Measurements from ENCODE around the gene NBPF26.
"Not testable (repeated sequence)": the region's sequence is repeated elsewhere in the genome, so short reads cannot be mapped to it uniquely, and the experiment has no call there.

The NBPF26 gene

DNA sequence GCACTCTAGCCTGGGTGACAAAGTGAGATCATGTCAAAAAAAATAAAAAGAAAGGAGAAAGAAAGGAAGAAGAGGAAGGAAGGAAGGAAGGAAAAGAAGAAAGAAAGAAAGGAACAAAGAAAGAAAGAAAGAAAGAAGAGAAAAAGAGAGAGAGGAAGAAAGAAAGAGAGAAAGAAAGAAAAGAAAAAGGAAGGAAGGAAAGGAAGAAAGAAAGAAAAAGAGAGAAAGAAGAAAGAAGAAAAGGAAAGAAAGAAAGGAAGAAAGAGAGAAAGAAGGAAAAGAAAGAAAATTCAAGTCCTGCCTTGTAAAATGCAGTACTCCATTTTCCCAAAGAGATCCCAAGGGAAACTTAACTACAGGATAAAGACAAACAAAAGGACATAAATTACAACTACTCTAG is 154.5 kb downstream of the NBPF26 start:
- not testable (repeated sequence) for H3K4me1 ChIP-seq (ENCODE audit: control insufficient read depth, insufficient read depth, low read length); H3K27ac ChIP-seq (ENCODE audit: low read depth, low read length); H3K4me3 ChIP-seq (ENCODE audit: low read depth, low read length); H3K9ac ChIP-seq (ENCODE audit: low read length); H3K9me3 ChIP-seq (ENCODE audit: control insufficient read depth, insufficient read depth, low read depth, low read length); H3K36me3 ChIP-seq (ENCODE audit: control insufficient read depth, insufficient read depth, low read length); H3K27me3 ChIP-seq (ENCODE audit: control insufficient read depth, insufficient read depth, low read length)

DNA sequence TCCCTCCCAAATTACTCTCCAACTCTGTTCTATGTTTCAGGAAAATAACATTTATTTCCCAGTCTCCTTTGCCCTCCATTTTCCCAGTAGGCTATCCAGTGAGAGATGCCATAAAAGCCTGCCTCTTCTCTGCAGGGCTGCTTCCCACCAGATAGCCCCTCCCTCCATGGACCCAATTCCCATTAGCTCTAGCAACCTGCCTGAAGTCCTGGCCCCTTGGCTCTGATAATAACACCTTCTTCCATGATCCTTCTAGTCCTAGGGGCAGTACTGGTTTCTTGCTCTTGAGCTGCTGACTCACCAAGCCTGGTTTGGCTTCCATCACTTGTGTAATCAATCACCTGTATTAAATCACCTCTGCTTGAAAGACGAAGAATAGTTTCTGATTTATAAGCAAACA is 156.3 kb downstream of the NBPF26 start:
- H3K4me1 ChIP-seq (ENCODE audit: control insufficient read depth, insufficient read depth, low read length); H3K36me3 ChIP-seq (ENCODE audit: control insufficient read depth, insufficient read depth, low read length); H3K9me3 ChIP-seq (ENCODE audit: control insufficient read depth, insufficient read depth, low read depth, low read length); H3K27ac ChIP-seq (ENCODE audit: low read depth, low read length); H3K4me3 ChIP-seq (ENCODE audit: low read depth, low read length); H3K9ac ChIP-seq (ENCODE audit: low read length); H3K27me3 ChIP-seq (ENCODE audit: control insufficient read depth, insufficient read depth, low read length): not testable (repeated sequence)

DNA sequence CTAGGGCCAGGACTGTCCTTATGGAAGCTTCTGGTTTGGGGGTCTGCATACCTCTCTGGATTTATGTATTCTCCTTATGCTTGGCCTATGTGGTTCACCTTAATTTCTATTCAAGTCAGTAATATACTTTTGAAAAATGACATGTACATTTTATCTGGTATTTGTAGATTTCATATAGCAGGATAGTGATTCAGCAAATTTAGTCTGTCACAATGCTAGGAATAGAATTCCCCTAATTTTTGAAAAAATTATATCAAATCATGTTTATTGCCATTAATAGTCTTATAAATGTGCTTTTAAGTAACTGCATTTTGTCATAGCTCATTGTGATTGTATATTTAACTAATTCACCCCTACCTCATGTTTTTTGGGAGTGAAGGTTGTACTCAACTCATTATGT is 158.2 kb downstream of the NBPF26 start:
- not testable (repeated sequence) for H3K4me1 ChIP-seq (ENCODE audit: control insufficient read depth, insufficient read depth, low read length); H3K27ac ChIP-seq (ENCODE audit: low read depth, low read length); H3K9ac ChIP-seq (ENCODE audit: low read length); H3K27me3 ChIP-seq (ENCODE audit: control insufficient read depth, insufficient read depth, low read length); H3K9me3 ChIP-seq (ENCODE audit: control insufficient read depth, insufficient read depth, low read depth, low read length); H3K4me3 ChIP-seq (ENCODE audit: low read depth, low read length); H3K36me3 ChIP-seq (ENCODE audit: control insufficient read depth, insufficient read depth, low read length)
